PC-3 (cell line): ENCODE measurements around the gene TMEM132D.

Experiments
- CTCF ChIP-seq: fragments of 300-600 bp; sonication (generic); conservative IDR thresholded peaks from 2 replicates; pipeline ENCODE4 v1.5.1; 2017; ENCODE audit warnings: antibody characterized with exemption, low read depth, mild to moderate bottlenecking, low read length
- EZH2 ChIP-seq: fragments of 300-600 bp; sonication (generic); IDR thresholded peaks from one replicate; pipeline ENCODE4 v1.6.1; 2017; ENCODE audit warnings: antibody characterized with exemption, mild to moderate bottlenecking, low read length; ENCODE audit not compliant: unreplicated experiment

GRCh38 chr12:129226005-129226404 lies 677.8 kb downstream of the TMEM132D start:
- TF ChIP-seq CTCF (no peak), EZH2 (no peak)
